GM19043 (cell line): Measurements from ENCODE around the gene UGT1A8.

Source experiments
- ATAC-seq: cut with Tn5 transposase; IDR thresholded peaks from one replicate; pipeline ENCODE4 v1.9.1; 2021; ENCODE audit warnings: low read depth; ENCODE audit not compliant: unreplicated experiment

UGT1A8 gene

DNA sequence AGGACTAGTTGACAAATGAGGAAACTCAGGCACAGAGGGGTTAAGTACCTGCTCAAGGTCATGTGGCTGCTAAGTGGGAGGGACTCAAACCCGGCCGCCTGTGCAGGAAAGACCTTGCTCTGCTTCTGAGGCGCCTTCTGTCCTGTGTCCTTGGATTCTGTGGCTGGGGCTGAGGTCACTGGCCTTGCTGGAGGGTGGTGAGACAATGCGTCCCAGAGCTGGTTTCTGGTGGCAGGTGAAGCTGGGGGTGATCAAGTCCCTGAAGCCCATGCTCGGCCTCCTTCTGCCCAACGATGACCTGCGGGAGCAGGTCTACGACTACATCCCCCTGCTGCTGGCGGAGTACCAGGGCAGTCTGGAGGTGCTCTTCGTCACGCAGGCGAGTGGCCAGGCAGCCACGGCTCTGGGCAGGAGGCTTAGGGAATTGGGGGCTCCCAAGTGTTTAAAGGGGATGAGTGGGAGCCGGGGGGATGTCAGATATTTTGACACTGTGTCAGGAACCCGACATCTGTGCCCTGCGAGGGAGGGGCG, 176.8 kb downstream of the UGT1A8 start:
- no peak for ATAC-seq

- no peak for ATAC-seq
Measured at GRCh38 chr2:233795735-233796171, 178.3 kb downstream of the UGT1A8 start.

DNA sequence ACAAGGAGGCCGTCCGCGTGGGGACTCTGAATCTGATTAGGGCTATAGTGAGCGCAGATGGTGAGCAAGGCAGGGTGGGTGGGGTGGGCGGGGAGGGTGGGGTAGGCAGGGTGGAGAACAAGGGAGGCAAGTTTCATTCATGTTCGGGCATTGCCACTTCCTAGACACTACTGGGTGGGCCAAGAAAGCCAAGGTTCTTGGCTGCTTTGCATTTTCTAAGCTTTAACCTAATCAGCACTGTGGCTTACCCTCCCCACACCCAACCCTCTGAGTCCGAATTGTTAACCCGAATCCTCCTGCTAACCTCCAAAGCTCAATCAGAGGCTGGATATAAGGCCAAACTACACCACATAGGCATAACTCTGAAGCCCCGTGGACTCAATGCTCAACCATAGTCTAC, 178.8 kb downstream of the UGT1A8 start:
- ATAC-seq = no peak

DNA sequence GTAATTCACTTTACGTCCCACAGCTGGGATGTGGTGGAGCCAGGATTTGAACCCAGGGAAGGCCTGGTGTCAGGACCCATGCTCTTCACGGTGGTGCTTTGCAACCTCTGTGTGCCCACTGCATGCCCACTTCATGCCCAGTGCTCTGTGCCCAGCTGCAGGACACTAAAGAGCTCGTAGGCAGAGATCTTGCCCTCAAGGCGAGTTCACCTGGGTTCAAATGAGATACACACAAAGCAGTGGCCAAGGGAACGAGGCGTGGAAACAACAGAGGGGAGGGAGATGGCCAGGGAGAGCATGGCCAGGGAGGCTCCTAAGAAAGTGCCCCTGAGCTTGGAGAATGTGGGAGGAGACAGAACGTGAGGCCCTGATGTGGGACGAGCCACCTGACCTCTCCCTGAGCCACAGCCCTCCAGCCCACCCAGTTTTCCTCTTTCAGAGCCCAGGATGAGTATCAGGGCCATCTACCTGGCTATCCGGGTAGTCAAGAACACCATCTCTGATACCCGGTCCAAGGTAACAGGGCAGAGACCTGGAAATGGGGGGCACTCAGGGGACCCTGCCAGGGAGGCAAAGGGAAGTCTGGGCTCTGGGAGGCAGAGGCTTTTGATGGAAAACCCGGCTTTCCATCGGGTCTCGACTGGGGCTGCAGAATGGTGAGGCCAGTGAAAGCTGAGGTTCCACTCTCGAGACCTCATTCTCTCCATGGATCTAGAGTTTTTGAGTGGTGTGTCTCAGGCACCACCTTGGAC, 181.1 kb downstream of the UGT1A8 start:
- no peak for ATAC-seq

GRCh38 chr2:233799087-233799665, 181.7 kb downstream of the UGT1A8 start:
- ATAC-seq = no peak

DNA sequence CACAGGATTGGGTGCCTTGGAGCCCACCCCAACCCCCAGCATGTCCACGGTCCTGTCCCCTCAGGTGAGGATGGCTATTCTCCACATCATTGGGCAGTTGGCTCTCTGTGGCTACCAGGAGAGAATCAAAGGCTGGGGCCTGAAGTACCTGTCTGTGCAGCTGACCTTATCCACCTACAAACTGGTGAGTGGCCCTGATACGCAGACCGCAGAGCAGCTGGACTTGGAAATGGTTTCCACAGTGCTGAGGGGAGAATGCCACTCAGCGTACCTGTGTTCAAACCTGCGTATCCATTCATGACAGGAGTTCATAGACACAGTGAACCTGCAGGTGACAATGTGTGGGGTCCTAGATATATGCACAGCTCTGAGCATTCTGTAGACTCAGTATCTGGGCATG, 182.3 kb downstream of the UGT1A8 start:
- no peak for ATAC-seq

DNA sequence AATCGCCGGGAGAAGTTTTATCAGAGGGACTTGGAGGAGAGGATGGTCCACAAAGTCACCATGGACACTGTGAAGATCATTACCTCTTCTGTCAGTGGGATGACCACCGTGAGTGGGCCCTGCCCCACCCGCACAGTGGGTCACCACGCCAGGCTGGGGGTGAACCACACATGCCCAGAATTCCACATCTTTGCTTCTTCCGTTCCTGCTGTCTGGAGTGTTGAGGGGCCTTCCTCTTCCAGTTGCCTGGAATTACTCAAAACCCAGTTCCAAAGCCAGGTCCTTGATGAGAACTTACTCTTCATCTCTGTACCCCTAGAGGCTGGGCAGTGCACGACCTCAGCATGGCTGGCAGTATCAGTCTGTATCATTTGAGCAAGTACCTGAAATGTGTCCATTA, 182.8 kb downstream of the UGT1A8 start:
- ATAC-seq = no peak

DNA sequence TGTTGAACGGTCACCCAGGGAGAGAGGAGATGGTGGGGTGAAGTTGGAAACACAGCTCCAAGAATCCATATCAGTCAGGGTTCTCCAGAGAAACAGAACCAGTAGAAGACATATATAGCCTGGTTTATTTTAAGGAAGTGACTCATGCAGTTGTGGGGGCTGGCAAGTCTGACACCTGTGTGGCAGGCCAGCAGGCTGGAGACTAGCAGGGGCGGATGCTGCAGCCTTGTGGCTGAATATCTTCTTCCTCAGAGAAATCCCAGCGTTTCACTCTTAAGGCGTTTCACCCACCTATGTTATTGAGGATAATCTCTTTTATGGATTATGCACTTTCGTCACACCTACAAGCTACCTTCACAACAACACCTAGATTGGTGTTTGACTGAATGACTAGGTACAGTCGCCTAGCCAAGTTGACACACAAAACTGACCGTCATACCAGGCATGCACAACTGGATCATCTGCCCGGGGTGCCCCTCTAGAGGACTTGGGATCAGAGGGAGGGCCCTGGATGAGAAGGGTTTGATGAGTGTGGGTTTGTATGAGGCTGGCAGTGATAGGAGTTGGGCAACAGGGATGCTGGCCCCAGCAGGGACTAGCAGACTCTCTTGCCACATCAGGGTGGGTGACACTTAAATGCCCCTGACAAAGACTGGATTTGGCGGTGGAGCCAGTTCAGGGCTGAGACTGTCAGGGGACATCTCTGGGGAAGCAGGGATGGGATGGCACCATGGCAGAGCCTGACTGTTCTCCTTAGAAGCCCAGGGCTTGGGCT, 184.1 kb downstream of the UGT1A8 start:
- ATAC-seq = no peak

- no peak for ATAC-seq
Measured at GRCh38 chr2:233802132-233802815, 184.8 kb downstream of the UGT1A8 start.

DNA sequence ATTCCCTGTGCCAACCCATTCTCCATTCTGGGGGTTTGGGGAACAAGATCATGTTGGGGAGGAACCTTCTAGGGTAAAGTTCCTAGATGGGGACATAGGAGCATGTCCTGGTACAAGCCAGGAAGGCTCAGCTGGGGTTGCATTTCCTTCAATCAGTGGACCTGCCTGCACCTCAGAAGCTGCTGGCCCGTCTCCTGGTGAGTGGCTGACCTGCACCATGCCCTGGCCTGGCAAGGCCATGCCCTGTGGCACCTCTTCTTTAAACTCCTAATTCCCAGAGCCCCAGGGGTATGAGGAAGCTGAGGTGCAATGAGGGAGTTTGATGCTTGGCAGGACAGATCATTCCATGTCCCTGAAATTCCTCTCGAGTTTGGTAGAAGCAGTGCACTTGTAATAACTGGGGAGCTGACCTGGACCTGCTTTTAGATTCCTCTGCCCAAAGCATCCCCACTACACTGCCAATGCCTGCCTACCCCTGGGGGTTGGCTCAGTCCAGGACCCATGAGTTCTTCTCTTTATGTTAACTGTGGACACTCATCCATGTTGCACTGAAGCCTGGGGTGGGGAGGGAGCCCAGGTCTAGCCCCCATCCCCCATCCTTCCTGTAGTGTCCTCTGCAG, 186.0 kb downstream of the UGT1A8 start:
- no peak for ATAC-seq

DNA sequence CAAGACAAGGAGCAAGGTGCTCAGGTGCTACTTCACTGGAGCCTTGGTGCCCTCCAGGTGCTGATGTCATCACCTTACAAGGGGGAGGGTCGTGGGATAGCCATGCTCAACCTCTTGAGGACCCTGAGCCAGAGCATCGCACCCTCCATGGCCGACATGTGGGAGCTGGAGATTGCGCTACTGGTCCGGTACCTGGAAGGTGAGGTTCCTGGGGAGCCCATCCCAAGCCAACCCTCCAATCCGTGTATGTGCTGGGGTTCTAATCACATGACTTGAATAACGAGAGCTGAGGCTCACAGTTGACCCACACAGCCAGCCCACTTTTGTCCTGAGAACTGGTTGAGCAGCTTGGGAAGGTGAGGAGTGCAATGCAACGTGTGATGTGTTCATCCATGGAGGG, 186.6 kb downstream of the UGT1A8 start:
- ATAC-seq = no peak

DNA sequence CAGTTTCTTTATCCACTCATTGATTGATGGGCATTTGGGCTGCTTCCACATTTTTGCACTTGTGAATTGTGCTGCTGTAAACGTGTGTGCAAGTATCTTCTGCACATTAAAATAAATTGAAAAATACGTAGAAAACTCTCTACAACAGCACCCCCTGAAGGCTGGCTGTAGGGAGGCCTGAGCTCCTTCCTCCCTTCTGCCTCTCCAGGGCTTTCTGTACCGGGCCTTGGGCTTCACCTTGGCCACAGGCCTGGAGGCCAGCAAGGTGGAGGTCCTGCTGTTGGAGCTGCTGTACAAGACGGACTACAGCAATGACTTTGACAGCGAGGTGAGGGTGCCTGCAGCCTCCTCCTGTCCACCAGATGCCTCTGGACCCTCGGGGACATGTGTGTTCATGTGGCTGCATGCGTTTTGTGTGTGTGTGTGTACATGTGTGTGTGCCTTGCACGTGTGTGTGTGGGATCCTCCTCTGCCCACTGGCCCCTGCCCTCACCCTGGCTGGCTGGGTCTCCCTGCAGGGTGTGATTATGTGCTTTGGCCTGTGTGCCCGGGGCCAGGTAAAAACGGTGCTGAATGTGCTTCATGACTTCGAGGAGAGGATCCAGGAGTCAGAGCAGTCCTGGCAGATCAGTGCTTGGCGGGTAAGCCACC, 189.9 kb downstream of the UGT1A8 start:
- no peak for ATAC-seq

- no peak for ATAC-seq
Measured at GRCh38 chr2:233807966-233808935, 190.8 kb downstream of the UGT1A8 start.

DNA sequence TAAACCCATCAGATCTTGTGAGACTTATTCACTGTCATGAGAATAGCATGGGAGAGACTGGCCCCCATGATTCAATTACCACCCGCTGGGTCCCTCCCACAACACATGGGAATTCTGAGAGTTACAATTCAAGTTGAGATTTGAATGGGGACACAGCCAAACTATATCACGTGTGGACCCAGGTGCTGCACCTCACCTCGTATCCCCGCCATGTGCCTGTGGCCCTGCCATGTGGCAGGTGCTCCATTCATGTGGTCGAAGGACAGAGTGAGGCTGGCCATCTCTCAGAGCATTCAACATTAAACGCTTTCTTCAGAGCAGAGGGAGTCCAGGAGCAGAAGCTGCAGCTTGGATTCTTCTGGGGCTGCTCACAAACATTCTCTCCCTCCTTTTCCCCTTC, 193.0 kb downstream of the UGT1A8 start:
- ATAC-seq = no peak

GRCh38 chr2:233811087-233811486, 193.7 kb downstream of the UGT1A8 start:
- no peak for ATAC-seq

DNA sequence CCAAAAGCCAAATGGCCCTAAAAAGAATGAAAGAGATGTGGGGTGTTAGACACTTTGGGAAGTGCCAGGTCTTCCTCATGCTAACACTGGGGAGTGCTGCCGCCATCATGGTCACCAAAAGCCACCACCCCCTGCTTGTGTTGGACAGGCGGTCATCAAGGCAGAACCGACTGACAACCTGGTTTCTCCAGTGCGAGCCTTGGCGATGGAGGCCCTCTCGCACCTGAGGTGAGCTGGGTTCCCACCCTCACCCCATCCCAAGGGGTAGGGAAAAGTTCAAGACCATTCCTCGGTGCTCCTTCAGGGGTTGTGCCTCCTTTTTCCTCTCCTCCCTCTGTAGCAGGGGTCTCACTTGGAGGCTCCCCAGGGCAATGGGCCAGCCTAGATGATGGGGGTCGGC, 194.3 kb downstream of the UGT1A8 start:
- no peak for ATAC-seq

DNA sequence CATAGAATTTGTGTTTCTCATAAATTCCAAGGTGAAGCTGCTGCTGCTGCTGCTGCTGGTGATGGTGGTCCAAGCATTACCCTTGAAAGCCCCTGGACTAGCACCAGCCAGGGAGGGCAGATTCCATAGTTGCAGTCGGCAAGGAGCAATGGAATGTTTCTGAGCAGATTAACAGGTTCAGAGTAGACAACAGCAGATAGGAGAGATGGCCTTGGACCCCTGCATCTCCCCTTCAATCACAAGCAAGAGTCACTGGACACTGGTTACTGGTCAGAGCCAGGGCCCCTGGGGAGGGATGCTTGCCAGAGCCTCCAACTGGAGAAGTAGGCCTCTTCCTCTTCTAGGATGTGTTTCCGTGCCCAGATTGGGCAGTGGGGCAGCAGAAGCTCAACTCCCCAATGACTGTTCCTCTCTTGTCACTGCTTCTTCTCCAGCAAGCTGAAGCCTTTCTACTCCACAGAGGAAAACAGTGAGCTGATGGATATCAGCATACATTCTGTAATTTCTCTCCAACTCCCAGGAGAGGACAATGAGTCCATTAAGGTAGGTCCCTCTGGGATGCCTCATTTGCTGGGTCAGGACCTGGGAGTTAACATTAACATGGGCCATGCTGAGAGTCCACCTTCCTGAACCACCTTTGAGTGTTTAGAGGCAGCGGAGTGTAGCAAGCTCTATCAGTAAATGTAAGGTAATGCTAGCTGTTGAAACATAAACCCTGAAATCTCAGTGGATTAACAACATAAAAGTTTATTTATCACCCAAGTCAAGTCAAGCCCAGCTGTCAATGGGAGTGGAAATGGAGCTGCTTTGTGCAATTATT, 196.0 kb downstream of the UGT1A8 start:
- ATAC-seq = no peak
